Fibroblast of skin of left quadriceps (primary cell): Measurements from ENCODE around the gene KCNH2.

Experiments used
- DNase-seq, 2 experiments: peaks; one replicate each; pipeline ENCODE4 v3.0.0-alpha.2; 2013; ENCODE audit warnings: low read depth in 2 of 2

Gene KCNH2

DNA sequence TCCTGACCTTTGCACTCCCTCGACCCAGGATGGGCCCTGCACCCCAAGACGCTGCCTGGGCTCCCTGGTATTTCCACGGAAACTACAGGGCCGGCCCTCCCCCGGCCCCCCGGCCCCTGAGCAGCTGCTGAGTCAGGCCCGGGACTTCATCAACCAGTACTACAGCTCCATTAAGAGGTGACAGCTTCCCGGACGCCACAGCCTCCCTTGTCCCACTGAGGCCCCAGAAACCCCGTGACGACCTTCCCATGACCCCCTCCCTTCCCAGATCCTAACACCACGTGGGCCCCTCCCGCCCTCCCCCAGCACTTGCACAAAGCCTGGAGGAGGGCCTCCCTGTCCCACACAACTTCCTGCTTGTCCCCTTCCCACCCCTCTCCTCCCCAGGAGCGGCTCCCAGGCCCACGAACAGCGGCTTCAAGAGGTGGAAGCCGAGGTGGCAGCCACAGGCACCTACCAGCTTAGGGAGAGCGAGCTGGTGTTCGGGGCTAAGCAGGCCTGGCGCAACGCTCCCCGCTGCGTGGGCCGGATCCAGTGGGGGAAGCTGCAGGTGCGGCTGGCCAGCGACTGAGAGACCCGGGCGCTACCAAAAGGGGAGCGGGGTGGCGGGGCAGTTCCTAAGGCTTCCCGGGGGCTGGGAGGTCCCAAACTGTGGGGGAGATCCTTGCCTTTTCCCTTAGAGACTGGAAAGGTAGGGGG, 18.4 kb upstream of the KCNH2 start:
- DNase-seq: no peak

DNA sequence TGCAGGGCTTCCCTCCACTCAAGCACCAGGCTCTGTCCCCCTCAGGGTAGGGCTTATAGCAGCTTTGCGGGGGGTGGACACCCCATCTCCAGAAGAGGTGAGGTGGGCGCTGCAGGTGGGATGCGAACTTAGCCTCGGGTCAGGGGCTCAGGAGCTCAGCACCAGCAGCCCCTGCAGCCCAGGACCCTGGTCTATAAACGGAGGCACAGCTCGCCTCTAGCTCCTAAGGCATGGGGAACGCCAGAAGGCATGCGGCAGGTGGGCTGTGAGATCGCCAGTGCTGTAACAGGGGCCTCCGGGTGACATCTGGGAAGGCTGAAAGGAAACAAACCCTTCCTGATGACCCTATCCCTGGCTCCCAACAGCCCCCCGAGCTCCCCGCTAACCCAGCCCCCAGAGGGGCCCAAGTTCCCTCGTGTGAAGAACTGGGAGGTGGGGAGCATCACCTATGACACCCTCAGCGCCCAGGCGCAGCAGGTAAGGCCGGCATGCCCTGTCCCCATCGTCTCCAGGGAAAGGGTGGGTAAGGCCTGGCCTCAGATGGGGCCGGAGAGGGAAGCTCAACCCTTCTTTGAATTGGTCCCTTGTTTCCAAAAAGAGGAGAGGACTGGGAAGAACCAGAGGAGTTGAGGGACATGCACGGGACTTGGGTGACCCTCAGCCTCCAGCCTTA, 16.9 kb upstream of the KCNH2 start:
- DNase-seq: no peak

DNA sequence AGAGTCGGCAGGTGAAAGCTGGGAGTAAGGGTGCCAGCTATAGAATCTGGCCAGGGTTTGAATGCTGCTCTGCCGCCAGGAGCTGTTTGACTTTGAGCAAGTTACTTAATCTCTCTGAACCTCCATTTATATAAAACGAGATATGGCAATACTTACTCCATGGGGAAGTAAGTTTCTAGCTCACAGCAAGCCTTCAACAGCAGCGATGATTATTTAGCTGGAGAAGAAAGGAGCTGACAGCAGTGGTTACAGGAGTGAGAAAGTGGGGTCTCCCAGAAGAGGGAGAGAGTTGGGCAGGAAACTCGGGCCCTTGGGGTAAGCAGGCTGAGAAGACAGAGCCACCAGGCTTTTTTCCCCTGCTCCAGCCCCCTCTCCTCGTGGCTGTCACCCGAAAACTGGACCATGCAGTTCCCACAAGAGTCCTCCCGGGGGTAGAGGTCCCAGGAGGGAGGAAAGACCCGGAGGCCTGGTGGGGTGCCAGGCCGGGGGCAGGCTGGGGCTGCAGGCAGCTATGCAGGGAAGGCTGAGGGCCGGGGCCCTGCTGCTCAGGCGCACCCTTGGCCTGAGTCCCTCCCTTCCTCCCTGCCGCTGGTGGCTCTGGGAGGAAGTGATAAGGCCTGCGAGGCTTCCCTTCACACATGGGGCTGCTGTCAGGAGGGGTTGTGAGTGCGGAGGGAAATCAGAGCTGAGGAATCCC, 16.2 kb upstream of the KCNH2 start:
- no peak for DNase-seq

DNA sequence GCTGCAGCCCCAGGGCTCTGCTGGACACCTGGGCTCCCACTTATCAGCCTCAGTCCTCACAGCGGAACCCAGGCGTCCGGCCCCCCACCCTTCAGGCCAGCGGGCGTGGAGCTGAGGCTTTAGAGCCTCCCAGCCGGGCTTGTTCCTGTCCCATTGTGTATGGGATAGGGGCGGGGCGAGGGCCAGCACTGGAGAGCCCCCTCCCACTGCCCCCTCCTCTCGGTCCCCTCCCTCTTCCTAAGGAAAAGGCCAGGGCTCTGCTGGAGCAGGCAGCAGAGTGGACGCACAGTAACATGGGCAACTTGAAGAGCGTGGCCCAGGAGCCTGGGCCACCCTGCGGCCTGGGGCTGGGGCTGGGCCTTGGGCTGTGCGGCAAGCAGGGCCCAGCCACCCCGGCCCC, 15.4 kb upstream of the KCNH2 start:
- DNase-seq: no peak

- DNase-seq: no peak
These were observed 14.7 kb upstream of the KCNH2 start for GRCh38 chr7:150992833-150993302.

DNA sequence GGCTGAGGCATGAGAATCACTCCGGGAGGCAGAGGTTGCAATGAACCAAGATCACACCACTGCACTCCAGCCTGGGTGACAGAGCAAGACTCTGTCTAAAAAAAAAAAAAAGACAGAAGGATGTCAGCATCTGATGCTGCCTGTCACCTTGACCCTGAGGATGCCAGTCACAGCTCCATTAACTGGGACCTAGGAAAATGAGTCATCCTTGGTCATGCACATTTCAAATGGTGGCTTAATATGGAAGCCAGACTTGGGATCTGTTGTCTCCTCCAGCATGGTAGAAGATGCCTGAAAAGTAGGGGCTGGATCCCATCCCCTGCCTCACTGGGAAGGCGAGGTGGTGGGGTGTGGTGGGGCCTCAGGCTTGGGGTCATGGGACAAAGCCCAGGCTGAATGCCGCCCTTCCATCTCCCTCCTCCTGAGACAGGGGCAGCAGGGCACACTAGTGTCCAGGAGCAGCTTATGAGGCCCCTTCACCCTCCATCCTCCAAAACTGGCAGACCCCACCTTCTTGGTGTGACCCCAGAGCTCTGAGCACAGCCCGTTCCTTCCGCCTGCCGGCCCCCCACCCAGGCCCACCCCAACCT, 14.0 kb upstream of the KCNH2 start:
- DNase-seq: no peak

DNA sequence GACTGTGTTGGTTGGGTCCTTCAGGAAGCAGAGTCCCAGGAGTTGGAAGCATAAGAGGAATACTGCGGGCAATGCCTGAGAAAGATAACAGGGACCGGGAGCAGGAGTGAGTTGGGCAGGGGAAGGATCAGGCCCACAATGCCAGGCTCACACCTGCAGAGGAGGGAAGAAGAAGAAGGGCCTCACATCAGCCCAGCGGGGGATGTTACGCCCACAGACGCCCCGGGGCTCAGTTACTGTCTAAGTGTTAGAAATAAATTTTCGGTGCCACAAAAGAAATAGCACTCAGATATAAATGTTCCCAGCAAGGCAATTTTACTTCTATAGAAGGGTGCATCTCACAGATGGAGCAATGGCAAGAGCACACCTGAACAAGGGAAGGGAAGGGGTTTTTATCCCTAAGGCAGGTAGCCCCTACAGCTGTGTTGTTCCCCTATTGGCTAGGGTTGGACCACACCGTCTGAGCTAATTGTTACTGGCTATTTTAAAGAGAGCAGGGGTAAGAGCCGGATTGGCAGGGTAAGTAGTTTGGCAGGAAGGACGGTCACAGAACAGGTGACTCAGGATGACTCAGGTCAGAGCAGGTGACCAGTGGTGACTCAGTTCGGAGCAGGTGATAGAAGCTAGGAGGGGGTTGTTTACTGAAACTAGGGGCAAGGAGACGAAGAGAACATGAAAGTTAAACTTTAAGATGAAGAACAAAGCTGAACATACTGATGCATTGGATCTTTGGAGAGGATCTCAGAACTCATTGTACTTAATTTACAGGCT, 12.5 kb upstream of the KCNH2 start, which contains the start of gene NOS3:
TSS of gene NOS3 (plus strand) at position 602 of the 771 bp plus-strand sequence. CDS start 2,787 bp downstream, outside the sequence.
- DNase-seq: no peak

DNA sequence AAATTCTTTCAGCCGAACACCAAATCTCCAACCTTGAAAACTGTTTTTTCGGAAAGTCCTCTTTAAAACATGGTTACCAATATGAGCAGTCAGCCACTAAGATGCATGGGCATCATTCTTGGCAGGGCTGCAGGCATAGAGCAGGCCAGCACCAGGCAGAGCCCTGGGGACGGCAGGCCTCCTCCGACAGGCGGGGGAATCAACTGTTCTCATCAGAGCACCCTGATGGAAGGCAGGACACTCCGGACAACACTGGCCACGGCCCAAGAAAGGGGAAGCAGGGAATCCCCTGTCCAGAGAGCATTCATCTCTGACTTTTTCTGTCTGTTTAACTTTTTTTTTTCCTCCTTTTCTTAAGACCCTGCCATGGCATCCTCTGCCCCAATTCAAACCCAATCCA, 11.3 kb upstream of the KCNH2 start:
- no peak for DNase-seq

DNA sequence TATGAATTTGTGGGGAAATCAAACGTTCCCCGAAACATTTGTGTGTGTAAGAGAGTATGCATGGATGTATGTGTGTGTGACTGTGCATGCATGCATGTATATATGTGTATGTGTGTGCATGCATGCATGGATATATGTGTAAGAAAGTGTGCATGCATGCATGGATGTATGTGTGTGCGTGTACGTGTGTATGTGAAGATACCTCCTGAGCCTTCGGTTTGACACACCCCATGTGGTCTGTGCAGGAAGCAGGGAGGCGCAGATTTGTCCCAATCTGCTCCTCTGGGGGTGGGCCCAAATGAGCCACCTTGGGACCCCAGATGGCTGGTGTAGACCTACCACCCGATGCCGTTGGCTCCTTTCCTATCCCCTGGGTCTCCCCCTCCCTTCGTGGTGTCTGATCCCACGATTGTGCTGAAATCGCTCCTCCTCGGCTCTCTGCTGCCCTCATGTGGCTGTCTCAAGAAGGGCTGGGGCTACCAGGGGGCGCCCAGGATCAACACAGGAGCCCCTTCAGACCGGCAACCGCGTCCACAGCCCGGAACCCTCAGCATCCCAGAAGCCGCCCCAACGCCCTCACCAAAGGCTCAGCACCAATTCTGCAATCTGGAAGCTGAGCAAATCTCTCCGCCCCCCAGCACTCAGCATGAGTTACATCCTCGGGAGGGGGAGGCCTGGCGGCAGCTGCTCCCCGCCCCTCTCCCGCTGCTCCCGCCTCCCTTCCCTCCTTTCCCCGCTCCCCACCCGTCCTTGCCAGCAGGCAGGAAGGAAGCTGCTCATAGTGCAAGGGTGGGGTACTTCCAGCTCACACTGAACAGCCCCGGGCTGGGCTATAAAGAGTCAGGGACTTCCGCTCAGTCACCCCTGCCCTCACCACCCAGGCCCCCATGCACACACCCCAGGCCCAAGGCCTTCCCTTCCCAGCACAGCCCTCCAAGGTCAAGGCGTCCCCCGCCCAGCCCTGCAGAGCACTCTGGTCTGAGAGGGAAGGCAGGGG, 10.4 kb upstream of the KCNH2 start:
- no peak for DNase-seq

DNA sequence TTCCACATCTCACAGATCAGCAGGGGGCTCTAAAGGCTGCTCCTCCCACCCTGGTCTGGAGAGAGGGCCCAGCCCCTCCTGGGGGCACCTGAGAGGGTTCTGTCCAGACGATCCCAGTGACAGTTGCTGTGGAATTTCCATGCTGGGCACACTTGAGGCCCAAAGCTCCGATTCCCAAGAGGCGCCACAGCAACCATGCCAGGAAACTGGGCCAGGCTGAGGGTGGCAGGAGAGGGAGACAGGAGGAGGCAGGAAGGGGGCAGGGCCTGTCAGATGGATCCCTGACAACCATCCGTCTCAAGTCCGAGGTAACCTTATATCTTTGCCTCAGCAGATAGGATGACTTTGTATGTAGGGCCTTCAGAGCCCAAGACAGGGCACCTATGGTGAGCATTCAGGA, 8.4 kb upstream of the KCNH2 start:
- DNase-seq: no peak

- no peak for DNase-seq
These were observed 8.0 kb upstream of the KCNH2 start for GRCh38 chr7:150986099-150986512.

GRCh38 chr7:150983893-150984368, 5.8 kb upstream of the KCNH2 start:
- no peak for DNase-seq

- no peak for DNase-seq
These were observed 4.2 kb upstream of the KCNH2 start for GRCh38 chr7:150982351-150982750.

DNA sequence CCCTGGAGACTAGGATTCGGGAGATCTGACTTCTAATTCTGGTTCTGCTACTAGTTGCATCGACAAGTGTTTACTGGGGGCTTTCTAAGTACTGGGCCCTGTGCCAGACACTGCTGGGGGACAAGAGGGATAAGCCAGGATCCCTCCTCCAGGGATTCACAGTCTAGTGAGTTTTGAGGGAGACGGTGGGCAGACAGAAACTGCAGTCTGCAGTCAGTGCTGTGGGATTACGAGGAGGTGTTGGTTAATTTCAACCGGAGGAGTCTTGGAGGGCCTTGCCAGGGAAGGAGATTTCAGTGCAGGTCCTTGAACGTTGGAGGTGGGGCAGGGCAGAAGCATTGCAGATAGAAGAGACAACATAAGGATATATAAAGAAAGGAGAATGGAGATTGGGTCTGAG, 3.5 kb upstream of the KCNH2 start:
- DNase-seq: no peak

GRCh38 chr7:150980663-150981062, 2.5 kb upstream of the KCNH2 start:
- DNase-seq: no peak

- DNase-seq: no peak
These were observed 1.7 kb upstream of the KCNH2 start for GRCh38 chr7:150979713-150980390.

- DNase-seq: no peak
These were observed 567 bp downstream of the KCNH2 start for GRCh38 chr7:150977382-150978125.

DNA sequence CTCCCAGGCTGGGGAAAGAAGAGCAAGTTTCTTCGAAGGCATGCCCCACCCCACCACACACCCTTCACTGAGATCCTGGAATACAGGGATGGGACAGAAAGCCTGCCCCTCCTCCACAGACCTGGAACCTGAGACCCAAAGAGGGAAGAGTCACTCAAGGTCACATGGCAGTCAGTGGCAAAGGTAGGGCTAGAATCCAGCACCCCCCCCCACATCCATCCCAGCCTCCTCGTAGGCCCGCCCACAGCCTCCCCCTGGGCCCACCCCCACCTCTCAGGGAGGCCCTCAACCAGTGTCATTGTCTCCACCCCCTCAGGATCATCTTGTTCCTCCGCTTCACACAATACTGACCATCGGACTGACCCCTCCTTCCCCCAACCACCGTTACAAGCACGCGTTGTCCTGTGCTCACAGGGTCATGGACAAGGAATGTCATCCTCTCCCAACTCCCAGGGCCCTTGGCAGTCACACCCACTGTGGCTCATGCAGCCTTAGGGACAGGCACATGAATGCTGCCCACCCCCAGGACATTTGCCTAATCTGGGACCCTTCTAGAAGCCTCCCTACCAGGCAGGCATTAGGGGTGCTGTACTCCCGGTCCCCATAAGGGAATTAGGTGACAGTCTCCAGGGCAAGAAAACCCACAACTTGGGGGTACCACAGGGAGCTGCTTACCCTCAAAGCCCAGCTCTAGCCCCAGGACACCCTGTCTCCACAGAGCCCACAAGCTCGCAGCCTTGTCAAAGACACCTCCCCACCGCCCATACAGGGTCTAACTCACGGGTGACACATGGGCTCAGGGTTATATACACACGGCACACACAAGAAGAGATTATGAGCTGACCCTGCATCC, 1.4 kb downstream of the KCNH2 start:
- no peak for DNase-seq
